A549 treated with Mapracorat at 1 μM for 4 hours (cell line): ENCODE data around the gene FUBP3. TPM values are rescaled to one million over a fixed set of nuclear protein-coding genes. Genes with fewer than 3 reads are reported as not detected.

ENCODE experiments used
- total RNA-seq: library from RNA; stranded (reverse); fragments of 200-300 nt; extraction: Qiagen RNA extraction; gene quantifications from 5 replicates; pipeline ENCODE4 v1.2.3, GENCODE V29; 2022

The FUBP3 gene, protein sequence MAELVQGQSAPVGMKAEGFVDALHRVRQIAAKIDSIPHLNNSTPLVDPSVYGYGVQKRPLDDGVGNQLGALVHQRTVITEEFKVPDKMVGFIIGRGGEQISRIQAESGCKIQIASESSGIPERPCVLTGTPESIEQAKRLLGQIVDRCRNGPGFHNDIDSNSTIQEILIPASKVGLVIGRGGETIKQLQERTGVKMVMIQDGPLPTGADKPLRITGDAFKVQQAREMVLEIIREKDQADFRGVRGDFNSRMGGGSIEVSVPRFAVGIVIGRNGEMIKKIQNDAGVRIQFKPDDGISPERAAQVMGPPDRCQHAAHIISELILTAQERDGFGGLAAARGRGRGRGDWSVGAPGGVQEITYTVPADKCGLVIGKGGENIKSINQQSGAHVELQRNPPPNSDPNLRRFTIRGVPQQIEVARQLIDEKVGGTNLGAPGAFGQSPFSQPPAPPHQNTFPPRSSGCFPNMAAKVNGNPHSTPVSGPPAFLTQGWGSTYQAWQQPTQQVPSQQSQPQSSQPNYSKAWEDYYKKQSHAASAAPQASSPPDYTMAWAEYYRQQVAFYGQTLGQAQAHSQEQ
- total RNA-seq: 47.4 to 51.4 TPM (median 50.5 TPM) in 5 replicates

DNA sequence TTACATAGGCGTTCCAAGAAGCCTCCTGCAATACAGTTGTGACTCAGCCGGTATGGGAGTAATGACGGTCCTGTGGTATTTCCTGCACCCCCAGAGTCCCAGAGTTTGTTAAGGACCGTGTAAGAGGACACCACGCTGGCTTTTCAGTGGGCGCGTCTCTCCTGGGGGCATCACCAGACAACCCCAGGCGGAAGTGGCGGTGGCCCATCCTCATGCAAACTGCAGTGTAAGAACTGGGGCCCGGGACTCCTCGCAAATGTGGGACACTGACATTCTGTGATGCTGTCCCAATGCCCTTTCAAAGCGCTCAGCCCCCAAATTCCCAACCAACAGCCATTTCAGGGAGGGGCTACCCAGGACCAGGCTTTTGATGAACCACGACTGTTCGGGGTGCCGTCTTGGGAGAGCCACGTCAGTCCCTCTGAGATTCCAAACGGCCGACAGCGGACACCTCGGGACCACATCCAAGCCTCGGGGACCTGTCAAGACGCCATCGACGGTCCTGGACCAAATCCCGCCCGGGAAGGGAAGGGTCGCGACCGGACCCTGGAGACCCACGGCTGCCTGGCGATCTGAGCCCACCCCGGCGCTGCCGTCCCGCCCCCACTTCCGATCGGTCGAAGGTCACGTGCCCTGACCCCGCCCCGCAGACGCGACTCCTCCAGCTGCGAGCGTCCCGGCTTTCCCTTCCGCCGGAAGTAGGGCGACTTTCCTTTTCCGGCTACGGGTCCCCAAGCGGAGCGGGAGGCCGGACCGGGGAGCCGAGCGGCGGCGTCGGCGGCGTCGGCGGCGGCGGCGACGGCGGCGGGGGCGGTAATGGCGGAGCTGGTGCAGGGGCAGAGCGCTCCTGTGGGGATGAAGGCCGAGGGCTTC, at the start of gene FUBP3:
Gene FUBP3, plus strand, starts transcription at position 713 of the 873 bp plus-strand sequence. Its CDS starts 104 bp downstream, at position 817.

DNA sequence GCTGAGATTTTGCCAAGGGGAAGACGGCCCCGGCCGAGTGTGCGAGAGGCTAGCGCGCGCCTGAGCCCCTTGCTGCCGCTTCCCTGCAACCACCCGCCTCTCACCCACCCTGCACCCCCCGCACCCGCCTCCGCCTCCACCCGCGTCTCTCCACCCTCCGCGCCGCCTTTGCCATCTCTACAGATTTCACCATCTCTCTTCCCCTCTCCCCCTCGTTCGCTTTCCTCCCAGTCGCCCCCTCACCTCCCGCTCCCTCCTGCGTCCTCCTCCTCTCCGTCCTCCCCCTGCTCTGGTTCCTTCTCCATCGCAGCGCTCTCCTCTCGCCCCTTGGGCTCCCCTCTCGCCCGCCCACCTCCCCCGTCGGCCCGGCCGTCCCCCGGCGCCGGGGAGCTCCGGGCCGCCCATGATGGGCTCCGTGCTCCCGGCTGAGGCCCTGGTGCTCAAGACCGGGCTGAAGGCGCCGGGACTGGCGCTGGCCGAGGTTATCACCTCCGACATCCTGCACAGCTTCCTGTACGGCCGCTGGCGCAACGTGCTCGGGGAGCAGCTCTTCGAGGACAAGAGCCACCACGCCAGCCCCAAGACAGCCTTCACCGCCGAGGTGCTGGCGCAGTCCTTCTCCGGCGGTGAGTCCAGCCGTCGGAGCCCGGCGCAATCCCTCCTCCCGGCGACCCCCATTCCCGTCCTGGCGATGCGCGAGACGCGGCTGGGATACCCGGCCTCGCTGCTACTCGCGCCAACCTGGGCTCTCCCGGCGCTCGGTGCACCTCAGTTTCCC, 85.1 kb downstream of the FUBP3 start, which contains the start of gene PRDM12:
Gene PRDM12, plus strand, starts transcription at position 344 of the 778 bp plus-strand sequence. Its CDS starts 60 bp downstream, at position 404.

Other genes starting within 250 kb of the FUBP3 start
- gene ASS1, start 134.6 kb upstream of the FUBP3 start, total RNA-seq: 18.0 to 21.5 TPM (median 20.0 TPM) in 5 replicates
- 0.23 to 0.39 TPM (median 0.29 TPM) in 5 replicates for gene PRDM12, start 85.0 kb downstream of the FUBP3 start, total RNA-seq
- gene EXOSC2, start 114.2 kb downstream of the FUBP3 start, total RNA-seq: 48.2 to 73.3 TPM (median 50.2 TPM) in 5 replicates